Measurements from ENCODE around the gene NUCB1.

The NUCB1 gene

GRCh38 chr19:48962849-48963165 is 62.7 kb downstream of the NUCB1 start:
- no peak for DNase-seq (ENCODE audit: low read depth in 2 of 2)

GRCh38 chr19:48963371-48964204 is 63.5 kb downstream of the NUCB1 start:
- DNase-seq (ENCODE audit: low read depth in 2 of 2), result peak; percentile 51 to 59

GRCh38 chr19:48964205-48965039 is 64.3 kb downstream of the NUCB1 start:
- no peak for DNase-seq (ENCODE audit: low read depth in 2 of 2)

DNA sequence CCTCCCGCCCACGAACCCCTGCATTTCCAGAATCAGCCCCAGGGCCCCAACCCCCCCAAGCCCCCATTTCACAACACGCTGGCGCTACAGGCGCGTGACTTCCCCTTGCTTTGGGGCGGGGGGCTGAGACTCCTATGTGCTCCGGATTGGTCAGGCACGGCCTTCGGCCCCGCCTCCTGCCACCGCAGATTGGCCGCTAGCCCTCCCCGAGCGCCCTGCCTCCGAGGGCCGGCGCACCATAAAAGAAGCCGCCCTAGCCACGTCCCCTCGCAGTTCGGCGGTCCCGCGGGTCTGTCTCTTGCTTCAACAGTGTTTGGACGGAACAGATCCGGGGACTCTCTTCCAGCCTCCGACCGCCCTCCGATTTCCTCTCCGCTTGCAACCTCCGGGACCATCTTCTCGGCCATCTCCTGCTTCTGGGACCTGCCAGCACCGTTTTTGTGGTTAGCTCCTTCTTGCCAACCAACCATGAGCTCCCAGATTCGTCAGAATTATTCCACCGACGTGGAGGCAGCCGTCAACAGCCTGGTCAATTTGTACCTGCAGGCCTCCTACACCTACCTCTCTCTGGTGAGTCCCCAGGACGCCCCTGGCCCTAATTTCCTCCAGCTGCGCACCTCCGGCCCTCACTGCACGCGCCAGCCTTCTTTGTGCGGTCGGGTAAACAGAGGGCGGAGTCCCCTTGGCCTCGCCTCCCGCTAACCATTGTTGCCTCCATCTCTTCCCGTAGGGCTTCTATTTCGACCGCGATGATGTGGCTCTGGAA is 65.1 kb downstream of the NUCB1 start, which contains the start of gene FTL:
FTL (plus strand) TSS at position 270 of the 766 bp plus-strand sequence; CDS start at position 469, 199 bp downstream.
- DNase-seq (ENCODE audit: low read depth in 2 of 2), result peak; percentile 84 to 91

DNA sequence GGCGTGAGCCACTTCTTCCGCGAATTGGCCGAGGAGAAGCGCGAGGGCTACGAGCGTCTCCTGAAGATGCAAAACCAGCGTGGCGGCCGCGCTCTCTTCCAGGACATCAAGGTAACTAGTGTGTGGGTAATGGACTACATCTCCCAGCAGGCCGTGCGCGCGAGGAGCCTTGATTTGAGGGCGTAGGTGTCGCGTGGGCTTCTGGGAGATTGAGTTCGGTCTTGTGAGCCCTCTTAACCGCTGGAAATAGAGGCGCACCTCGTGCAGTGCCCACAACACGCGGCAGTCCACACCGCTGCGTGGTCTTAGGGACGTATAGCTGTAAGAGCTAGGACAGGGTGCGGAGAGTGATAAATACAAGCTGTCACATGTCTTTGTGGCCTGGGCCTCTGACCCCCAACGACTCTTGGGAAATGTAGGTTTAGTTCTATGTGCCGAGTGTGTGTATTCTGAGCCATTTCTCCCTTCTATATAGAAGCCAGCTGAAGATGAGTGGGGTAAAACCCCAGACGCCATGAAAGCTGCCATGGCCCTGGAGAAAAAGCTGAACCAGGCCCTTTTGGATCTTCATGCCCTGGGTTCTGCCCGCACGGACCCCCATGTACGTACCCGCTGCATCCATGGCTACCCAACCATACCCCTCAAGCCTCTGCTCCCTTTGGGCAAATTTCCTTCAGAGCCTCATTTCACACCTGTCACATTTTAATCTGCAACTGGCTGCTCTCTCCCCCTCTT is 65.9 kb downstream of the NUCB1 start:
- peak; percentile 83 to 90 for DNase-seq (ENCODE audit: low read depth in 2 of 2)

DNA sequence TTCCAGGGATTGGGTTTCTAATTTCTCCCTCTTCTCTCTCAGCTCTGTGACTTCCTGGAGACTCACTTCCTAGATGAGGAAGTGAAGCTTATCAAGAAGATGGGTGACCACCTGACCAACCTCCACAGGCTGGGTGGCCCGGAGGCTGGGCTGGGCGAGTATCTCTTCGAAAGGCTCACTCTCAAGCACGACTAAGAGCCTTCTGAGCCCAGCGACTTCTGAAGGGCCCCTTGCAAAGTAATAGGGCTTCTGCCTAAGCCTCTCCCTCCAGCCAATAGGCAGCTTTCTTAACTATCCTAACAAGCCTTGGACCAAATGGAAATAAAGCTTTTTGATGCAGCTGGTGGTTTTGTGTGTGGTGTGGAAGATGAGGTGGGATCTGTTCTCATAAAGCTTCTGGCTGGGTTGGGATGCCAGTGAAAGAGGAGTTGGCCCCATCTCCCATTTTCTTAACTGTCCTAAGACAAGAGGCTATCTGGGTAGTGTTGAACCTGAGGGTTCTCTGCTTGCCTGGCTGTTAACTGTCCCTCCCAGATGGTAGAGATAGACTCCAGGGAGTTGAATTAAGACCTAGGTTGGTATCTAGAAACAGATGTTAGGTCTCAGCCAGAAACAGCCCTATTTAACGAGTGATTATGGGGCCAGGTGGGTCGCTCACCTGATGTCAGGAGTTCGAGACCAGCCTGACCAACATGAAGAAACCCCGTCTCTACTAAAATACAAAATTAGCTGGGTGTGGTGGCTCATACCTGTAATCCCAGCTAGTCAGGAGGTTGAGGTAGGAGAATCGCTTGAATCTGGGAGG is 66.6 kb downstream of the NUCB1 start:
- DNase-seq (ENCODE audit: low read depth in 2 of 2), result no peak

DNA sequence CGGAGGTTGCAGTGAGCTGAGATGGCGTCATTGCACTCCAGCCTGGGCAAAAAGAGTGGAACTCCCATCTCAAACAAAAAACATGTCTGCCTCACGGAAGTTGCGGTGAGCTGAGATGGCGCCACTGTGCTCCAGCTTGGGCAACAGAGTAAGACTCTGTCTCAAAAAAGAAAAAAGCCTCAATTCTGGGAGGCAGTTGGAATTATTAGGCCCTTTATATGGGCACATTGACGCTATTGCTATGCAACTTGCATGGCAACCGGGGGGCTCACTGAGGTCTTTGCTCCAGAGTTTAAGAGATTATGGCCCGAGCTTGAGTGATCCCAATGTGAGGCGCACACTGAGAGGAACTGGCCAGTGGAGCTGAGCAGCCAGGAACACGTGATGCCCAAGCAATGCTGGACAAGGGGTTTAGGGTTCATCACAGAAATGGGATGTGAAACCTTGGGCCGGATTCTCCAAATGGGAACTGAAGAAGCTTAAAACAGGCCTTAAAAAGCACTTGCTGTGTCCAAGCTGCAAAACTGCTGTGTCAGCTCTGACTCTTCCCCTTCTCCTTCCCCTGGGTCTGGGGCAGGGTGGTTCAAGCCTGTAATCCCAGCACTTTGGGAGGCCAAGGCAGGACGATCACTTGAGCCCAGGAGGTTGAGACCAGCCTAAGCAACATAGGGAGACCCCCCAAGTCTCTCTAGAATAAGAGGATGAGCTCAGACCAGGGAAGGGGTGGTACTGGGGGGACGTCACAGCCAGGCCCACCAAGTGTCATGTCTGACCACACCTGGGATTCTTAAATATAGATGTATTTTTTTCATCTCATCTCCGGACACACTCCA is 67.5 kb downstream of the NUCB1 start:
- no peak for DNase-seq (ENCODE audit: low read depth in 2 of 2)

DNA sequence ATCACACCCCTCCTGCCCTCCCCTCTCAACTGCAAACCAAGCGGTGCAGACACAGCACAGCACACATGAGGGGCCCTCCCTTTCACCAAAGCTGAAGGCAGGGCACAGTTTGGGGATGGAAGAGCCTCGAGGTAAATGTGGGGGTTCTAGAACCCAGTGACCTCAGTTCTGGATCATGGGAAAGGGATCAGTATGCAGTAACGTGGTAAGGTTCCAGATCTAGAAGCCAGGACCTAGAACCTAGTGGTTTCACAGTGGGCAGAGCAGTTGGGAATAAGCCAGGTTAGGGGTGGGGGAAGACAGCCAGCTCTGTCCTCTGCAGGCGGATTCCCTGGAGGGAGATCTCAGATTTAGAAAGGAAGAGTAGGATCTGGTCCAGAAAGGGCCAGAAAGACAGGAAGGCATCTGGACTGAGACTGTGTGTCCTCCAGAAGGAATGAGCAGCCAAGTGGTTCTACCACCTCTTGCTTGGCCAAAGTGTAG is 68.1 kb downstream of the NUCB1 start:
- DNase-seq (ENCODE audit: low read depth in 2 of 2), result no peak

- no peak for DNase-seq (ENCODE audit: low read depth in 2 of 2)
Measured at GRCh38 chr19:48968813-48969218, 68.7 kb downstream of the NUCB1 start.

DNA sequence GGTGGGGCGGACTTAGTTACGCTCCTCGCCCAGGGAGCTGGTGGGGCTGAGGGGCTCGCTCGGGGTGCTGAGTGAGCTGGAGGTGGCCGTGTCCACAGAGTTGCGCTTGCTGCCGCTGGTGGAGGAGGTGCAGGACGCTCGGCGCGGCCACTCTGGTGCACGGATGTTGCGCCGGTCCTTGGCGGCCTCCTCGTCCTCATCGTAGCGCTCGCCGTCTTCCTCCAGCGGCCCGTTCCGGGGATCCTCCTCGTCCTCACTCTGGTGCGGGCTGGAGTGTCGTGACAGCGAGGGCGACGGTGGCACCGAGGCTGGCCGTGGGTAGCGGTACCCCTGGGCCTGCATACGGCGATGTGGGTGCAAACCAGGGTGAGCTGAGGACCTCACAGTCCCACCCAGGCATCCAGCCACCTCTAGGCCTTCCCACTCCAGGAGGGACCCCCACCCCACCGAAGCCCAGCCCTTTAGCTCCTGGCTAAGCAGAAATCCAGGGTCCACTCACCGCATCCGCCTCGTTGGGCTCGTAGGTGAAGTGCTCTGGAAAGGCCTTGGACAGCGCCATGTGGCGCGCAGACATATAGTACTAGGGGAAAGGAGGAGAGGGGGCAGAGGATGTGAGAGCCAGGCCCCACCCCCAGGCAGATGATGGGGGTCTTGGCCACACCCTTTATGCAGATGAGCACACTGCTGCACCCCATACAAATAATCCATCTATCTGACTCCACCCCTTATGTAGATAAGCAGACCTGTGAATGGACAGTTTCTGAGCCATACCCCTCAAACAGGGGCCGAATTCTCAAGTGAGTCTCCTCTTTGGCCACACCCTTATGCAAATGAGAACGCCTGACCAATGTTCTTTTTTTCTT is 69.4 kb downstream of the NUCB1 start:
- DNase-seq (ENCODE audit: low read depth in 2 of 2), result no peak

DNA sequence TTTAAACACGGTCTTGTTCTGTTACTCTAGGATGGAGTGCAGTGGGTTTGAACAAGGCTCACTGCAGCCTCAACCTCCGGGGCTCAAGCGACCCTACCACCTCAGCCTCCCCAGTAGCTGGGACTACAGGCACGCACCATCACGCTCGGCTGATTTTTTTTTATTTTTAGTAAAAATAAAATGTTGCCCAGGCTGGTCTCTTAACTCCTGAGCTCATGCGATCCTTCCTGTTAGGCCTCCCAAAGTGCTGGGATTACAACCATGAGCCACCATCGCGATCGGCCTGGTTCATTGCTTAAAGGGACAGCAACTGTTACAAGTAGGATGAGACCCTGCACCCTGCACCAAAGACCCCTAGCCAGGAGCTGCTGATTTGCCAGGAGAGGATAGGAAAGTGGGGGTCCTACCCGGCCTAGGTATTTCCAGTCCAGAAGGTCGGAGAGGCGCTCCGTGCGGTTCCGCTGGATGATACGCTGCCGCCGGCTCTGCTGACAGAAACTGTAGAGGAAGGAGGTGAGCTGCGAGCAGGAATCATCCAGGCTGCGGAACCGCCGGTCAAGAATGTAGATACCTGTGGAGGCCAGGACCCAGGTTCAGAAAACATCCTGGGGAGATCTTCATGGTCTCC is 70.1 kb downstream of the NUCB1 start:
- DNase-seq (ENCODE audit: low read depth in 2 of 2), result no peak

DNA sequence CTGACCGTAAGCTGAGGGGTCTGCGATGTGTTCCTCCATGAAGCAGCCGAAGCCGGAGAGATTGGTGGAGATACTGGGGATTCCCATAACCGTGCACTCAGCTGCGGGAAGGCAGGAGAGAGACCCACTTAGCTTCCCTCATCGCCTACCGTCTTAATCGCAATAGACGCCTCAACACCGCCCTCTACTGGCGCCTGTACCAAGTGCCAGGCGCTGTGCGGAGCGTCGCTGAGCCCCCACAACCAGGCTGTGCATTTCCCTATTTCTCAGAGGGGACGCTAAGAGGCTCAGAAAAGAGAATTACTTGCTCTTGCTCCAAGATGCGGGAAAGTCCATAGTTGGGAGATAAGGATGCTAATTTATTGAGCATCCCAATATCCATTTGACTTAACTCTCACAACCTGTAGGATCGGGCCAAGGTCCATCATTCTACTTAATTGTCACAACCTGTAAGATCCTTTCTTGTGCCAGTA is 70.8 kb downstream of the NUCB1 start:
- DNase-seq (ENCODE audit: low read depth in 2 of 2), result peak; percentile 60 to 87

Data from stimulated activated CD4-positive, alpha-beta T cell treated with anti-CD3 and anti-CD28 coated beads, Interleukin-12 subunit alpha, Interleukin-12 subunit beta, amount 100 ng/mL, for 24 hours (primary cell).